Activated T-helper 1 cell treated with anti-CD3 and anti-CD28 coated beads, Interleukin-2, amount 50 U/mL, for 16 hours (primary cell): Measurements from ENCODE around the gene ETV3.
A peak's percentile ranks its signal among the peaks of the same experiment; 100 is the strongest.

Experiments used
- DNase-seq, 2 donors: peaks; one replicate each; pipeline ENCODE4 v3.0.0-alpha.2; 2020; ENCODE audit warnings: low read depth in 1 of 2, low spot score in 1 of 2

Gene ETV3

GRCh38 chr1:157095091-157095490 lies 43.1 kb downstream of the ETV3 start:
- no peak for DNase-seq

GRCh38 chr1:157092831-157093230 lies 45.4 kb downstream of the ETV3 start:
- DNase-seq = no peak

DNA sequence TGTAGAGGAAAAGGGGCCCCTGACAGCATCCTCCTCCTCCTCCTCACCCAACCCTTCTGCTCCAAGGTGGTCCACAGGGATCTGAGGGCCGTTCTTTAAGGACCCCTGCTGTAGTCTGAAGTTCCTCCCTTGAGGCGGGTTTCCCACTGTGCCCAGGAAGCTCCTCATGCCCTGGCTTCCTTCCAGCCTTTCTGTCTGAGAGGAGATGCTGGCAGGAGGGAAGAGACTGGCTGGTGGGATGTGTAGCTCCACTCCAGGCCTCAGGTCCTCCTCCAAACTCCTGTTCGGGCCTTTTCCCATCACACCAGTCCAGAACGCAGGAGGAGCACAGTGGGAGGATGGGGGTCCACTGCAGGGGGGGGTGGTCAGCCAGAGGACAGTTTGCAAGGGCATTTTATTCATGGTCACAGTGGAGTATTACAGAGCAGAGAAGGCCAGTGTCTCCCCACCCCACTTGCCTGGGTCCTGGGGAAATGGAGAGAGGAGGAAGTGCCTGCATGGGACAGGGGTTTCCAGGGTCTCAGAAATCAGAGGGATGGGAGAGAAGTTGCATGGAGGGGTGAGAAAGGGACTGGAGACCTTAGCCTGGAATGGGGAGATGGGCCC lies 46.4 kb downstream of the ETV3 start:
- no peak for DNase-seq

GRCh38 chr1:157091186-157091585 lies 47.0 kb downstream of the ETV3 start:
- DNase-seq = no peak

DNA sequence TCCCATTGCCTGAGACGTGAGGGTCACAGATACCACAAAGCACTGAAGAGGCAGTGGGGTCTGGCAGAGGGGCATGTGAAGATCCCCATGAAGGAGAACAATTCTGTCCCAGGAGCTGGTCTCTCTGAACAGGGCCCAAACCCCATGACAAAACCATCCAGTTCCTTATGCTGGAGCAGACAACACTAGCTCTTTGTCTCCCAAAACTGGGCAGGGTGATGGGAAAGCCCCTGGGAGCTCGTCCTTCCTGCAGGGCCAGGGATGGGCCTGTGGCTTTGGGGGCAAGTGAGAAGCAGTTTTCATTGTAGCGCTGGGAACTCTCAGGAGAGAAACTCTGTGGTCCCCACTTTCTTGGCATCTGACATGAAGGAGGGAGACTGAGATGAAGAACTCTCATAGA lies 47.4 kb downstream of the ETV3 start:
- DNase-seq = no peak

GRCh38 chr1:157090196-157090647 lies 48.0 kb downstream of the ETV3 start:
- peak; percentile 76 to 82 for DNase-seq

- no peak for DNase-seq
Measured at GRCh38 chr1:157089789-157090188, 48.4 kb downstream of the ETV3 start.

GRCh38 chr1:157088607-157089006 lies 49.6 kb downstream of the ETV3 start:
- DNase-seq = no peak

- no peak for DNase-seq
Measured at GRCh38 chr1:157087030-157087429, 51.2 kb downstream of the ETV3 start.

DNA sequence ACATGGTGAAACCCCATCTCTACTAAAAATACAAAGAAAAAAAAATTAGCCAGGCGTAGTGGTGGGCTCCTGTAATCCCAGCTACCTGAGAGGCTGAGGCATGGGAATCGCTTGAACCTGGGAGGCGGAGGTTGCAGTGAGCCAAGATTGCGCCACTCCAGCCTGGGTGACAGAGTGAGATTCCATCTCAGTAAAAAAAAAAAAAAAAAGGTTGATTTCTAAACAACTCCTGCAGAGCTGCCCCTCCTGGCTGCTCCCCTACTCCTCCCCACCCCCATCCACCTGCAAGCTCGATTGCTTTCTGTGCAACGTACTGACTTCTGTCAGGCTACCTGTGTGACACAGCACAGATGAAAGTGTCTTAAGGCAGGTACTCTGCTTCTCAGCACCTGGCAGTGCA lies 51.9 kb downstream of the ETV3 start:
- no peak for DNase-seq

- DNase-seq = no peak
Measured at GRCh38 chr1:157085421-157085820, 52.8 kb downstream of the ETV3 start.

DNA sequence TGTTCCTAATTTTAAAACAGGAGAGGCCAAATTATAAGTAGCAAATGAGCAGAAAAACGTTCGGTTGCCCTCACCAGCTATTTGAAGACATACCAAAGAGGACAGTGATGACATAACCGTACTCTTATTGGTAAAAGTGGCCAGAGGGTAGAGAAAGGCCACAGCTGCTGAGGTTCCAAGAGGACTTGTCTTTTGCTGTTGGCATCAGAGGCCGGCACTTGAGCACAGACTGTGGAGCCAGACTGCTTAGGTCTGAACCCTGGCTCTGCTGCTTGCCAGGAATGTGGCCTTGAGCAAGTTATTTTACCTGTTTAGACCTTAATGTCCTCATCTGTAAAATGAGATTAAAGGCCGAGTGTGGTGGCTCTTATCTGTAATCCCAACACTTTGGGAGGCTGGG lies 53.5 kb downstream of the ETV3 start:
- no peak for DNase-seq

DNA sequence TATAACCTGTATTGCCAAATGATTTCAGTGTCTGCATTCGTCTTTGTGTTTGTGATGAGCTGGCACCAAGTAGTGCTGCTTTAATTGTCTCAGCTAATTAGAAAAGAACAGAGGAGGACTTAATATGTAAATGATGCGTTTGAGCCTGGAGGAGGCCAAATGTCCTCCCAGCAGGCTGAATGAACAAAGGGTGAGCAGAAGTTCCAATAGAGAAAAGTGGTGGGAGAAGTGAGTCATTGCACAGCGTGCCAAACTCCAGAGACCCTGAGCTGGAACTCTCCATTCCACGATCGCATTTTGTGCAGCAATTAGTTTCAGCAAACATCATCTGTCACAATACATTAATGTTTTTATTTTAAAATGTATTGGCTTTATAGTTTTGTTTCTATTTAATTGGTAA lies 56.5 kb downstream of the ETV3 start:
- DNase-seq = no peak

GRCh38 chr1:157080714-157081113 lies 57.5 kb downstream of the ETV3 start:
- no peak for DNase-seq

DNA sequence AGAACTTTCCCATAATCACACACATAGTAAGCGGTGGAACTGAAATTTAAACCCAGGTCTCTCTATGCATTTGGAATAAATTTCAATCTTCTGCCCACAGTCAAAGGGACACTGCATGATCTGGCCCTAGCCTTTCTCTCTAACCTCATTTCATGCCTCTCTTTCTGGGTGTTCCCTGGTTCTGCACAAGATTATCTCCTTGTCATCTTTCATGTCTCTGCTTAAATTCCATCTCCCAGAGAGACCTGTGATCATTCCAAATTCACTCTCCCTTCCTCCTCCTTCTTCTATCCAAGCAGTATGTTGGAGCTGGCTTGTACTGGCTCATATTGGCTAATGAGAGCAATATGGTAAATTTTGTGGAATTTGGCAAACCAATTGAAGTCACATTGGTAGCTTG lies 60.8 kb downstream of the ETV3 start:
- no peak for DNase-seq

DNA sequence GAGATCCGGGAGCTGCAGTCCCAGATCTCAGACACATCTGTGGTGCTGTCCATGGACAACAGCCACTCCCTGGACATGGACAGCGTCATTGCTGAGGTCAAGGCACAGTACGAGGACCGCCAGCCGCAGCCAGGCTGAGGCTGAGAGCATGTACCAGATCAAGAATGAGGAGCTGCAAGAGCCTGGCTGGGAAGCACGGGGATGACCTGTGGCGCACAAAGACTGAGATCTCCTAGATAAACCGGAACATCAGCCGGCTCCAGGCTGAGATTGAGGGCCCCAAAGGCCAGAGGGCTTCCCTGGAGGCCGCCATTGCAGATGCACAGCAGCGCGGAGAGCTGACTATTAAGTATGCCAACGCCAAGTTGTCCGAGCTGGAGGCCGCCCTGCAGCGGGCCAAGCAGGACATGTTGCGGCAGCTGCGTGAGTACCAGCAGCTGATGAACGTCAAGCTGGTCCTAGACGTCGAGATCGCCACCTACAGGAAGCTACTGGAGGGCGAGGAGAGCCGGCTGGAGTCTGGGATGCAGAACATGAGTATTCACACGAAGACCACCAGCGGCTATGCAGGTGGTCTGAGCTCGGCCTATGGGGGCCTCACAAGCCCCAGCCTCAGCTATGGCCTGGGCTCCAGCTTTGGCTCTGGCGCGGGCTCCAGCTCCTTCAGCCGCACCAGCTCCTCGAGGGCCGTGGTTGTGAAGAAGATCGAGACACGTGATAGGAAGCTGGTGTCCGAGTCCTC lies 64.1 kb downstream of the ETV3 start:
- no peak for DNase-seq
